WTC11 (cell line): ENCODE results near the gene OTOGL. TPM values are rescaled to one million over a fixed set of nuclear protein-coding genes. Genes with fewer than 3 reads are reported as not detected.

Experiments used
- ATAC-seq: fragments of 200-7000 bp; cut with Tn5 transposase; 2 replicates; pipeline ENCODE4 v1.10.0; 2021; ENCODE audit warnings: mild to moderate bottlenecking, moderate library complexity
- CTCF ChIA-PET: fragments of 300-600 bp; sonication (Branson Sonifier 250); formaldehyde crosslinking; loops from one replicate; lab custom pipeline; 2021; ENCODE audit warnings: antibody characterized with exemption; lab: Charles Lee
- POLR2A ChIA-PET: fragments of 350-600 bp; sonication (Branson Sonifier 250); formaldehyde crosslinking; loops from one replicate; lab custom pipeline; 2021; ENCODE audit warnings: antibody characterized with exemption; lab: Charles Lee
- DNase-seq: peaks from one replicate; pipeline ENCODE4 v3.0.0; 2021; ENCODE audit warnings: low spot score
- H3K27ac Mint-ChIP-seq: 2 replicates; pipeline ENCODE4 v1.8.0; 2021; ENCODE audit warnings: mixed read lengths
- H3K27me3 Mint-ChIP-seq: 2 replicates; pipeline ENCODE4 v1.8.0; 2021; ENCODE audit warnings: low read depth, mild to moderate bottlenecking, moderate library complexity, mixed read lengths
- H3K36me3 Mint-ChIP-seq: 2 replicates; pipeline ENCODE4 v1.8.0; 2021; ENCODE audit warnings: mixed read lengths
- H3K4me1 Mint-ChIP-seq: 2 replicates; pipeline ENCODE4 v1.8.0; 2022; ENCODE audit warnings: mixed read lengths
- H3K4me3 Mint-ChIP-seq: 2 replicates; pipeline ENCODE4 v1.8.0; 2021; ENCODE audit warnings: mild to moderate bottlenecking, moderate library complexity, mixed read lengths
- H3K9me3 Mint-ChIP-seq: 2 replicates; pipeline ENCODE4 v1.8.0; 2021; ENCODE audit warnings: mixed read lengths
- ESRRA ChIP-seq: sonication (generic); formaldehyde crosslinking; IDR thresholded peaks from 2 replicates; pipeline ENCODE4 v1.8.1; 2022; ENCODE audit warnings: mild to moderate bottlenecking, missing genetic modification reagents, borderline replicate concordance
- FOXP1 ChIP-seq: sonication (generic); formaldehyde crosslinking; IDR thresholded peaks from 2 replicates; pipeline ENCODE4 v1.8.0; 2022; ENCODE audit warnings: missing genetic modification reagents, mild to moderate bottlenecking, moderate library complexity, borderline replicate concordance
- GTF2I ChIP-seq: fragments of 250-450 bp; sonication (Bioruptor Pico); conservative IDR thresholded peaks from 2 replicates; pipeline ENCODE4 v1.4.0; 2021; ENCODE audit warnings: mild to moderate bottlenecking
- HMGA2 ChIP-seq: fragments of 250-450 bp; sonication (Bioruptor Pico); IDR thresholded peaks from 2 replicates; pipeline ENCODE4 v1.4.0; 2021; ENCODE audit warnings: mild to moderate bottlenecking, moderate library complexity
- IRF2 ChIP-seq: sonication (generic); formaldehyde crosslinking; IDR thresholded peaks from 2 replicates; pipeline ENCODE4 v1.8.0; 2022; ENCODE audit warnings: low read depth, missing genetic modification reagents, borderline replicate concordance
- MYBL2 ChIP-seq: sonication (generic); formaldehyde crosslinking; IDR thresholded peaks from 2 replicates; pipeline ENCODE4 v1.8.1; 2023; ENCODE audit warnings: mild to moderate bottlenecking, moderate library complexity, missing genetic modification reagents
- NFATC4 ChIP-seq: fragments of 250-450 bp; sonication (Bioruptor Pico); IDR thresholded peaks from 2 replicates; pipeline ENCODE4 v1.9.0; 2021; ENCODE audit warnings: mild to moderate bottlenecking
- NR2C2 ChIP-seq: sonication (generic); formaldehyde crosslinking; IDR thresholded peaks from 2 replicates; pipeline ENCODE4 v1.8.0; 2022; ENCODE audit warnings: mild to moderate bottlenecking, missing genetic modification reagents
- OVOL2 ChIP-seq: fragments of 250-450 bp; sonication (Bioruptor Pico); IDR thresholded peaks from 2 replicates; pipeline ENCODE4 v1.9.0; 2021; ENCODE audit warnings: mild to moderate bottlenecking, borderline replicate concordance
- PRRX2 ChIP-seq: fragments of 250-450 bp; sonication (Bioruptor Pico); IDR thresholded peaks from 2 replicates; pipeline ENCODE4 v1.8.0; 2021; ENCODE audit warnings: mild to moderate bottlenecking
- ZBTB21 ChIP-seq: sonication (generic); formaldehyde crosslinking; IDR thresholded peaks from 2 replicates; pipeline ENCODE4 v1.8.1; 2023; ENCODE audit warnings: mild to moderate bottlenecking, missing genetic modification reagents, borderline replicate concordance
- ZNF121 ChIP-seq: sonication (generic); formaldehyde crosslinking; IDR thresholded peaks from 2 replicates; pipeline ENCODE4 v1.8.0; 2023; ENCODE audit warnings: missing genetic modification reagents
- ZNF396 ChIP-seq: fragments of 250-450 bp; sonication (Bioruptor Pico); IDR thresholded peaks from 2 replicates; pipeline ENCODE4 v1.8.0; 2021; ENCODE audit warnings: mild to moderate bottlenecking, moderate library complexity, borderline replicate concordance
- total RNA-seq: library from RNA; stranded (reverse); gene quantifications from 3 replicates; pipeline ENCODE4 v1.2.3, GENCODE V29; 2021
- TF ChIP-seq, protein P1 (sequence below): fragments of 250-450 bp; sonication (Bioruptor Pico); IDR thresholded peaks from 2 replicates; pipeline ENCODE4 v1.9.0; 2021; ENCODE audit warnings: mild to moderate bottlenecking, borderline replicate concordance
- TF ChIP-seq, protein P2 (sequence below): fragments of 250-450 bp; sonication (Bioruptor Pico); IDR thresholded peaks from 2 replicates; pipeline ENCODE4 v2.1.2; 2022; ENCODE audit warnings: mild to moderate bottlenecking, moderate library complexity
- TF ChIP-seq, protein P3 (sequence below): sonication (generic); formaldehyde crosslinking; IDR thresholded peaks from 2 replicates; pipeline ENCODE4 v1.8.0; 2022; ENCODE audit warnings: mild to moderate bottlenecking, missing genetic modification reagents
- TF ChIP-seq, protein P4 (sequence below): sonication (generic); formaldehyde crosslinking; IDR thresholded peaks from 2 replicates; pipeline ENCODE4 v1.8.1; 2023; ENCODE audit warnings: mild to moderate bottlenecking, missing genetic modification reagents
- TF ChIP-seq, protein P5 (sequence below): fragments of 200-600 bp; IDR thresholded peaks from 2 replicates; pipeline ENCODE4 v1.8.0; 2022; ENCODE audit warnings: antibody characterized with exemption
- TF ChIP-seq, protein P6 (sequence below): fragments of 250-450 bp; sonication (Bioruptor Pico); IDR thresholded peaks from 2 replicates; pipeline ENCODE4 v1.9.0; 2021; ENCODE audit warnings: moderate library complexity, mild to moderate bottlenecking, inconsistent platforms, borderline replicate concordance
- TF ChIP-seq, protein P7 (sequence below): sonication (generic); formaldehyde crosslinking; IDR thresholded peaks from 2 replicates; pipeline ENCODE4 v1.8.1; 2023; ENCODE audit warnings: mild to moderate bottlenecking, missing genetic modification reagents, moderate library complexity

Gene OTOGL
- total RNA-seq, 1 experiment from 2014 or later, result 0.55 TPM

DNA sequence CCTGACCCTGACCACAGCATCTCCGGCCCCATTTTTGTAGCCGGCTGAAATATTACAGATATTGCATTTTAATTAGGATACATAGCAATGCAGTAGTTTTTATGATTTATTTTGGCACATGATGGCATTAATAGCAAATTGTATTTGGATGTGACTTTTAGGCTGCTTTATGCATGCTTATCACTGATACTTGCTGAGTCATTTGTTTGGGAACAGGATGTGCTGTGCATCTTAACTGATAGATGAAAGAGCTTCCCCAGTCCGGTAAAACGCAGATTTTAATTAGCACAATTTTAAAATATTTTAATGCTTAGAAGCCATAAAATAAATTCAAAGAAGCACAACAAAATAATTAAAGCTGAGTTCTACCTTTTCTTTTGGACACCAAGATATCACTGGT, 90.7 kb downstream of the OTOGL start (continued):
- TF ChIP-seq, protein P1, sequence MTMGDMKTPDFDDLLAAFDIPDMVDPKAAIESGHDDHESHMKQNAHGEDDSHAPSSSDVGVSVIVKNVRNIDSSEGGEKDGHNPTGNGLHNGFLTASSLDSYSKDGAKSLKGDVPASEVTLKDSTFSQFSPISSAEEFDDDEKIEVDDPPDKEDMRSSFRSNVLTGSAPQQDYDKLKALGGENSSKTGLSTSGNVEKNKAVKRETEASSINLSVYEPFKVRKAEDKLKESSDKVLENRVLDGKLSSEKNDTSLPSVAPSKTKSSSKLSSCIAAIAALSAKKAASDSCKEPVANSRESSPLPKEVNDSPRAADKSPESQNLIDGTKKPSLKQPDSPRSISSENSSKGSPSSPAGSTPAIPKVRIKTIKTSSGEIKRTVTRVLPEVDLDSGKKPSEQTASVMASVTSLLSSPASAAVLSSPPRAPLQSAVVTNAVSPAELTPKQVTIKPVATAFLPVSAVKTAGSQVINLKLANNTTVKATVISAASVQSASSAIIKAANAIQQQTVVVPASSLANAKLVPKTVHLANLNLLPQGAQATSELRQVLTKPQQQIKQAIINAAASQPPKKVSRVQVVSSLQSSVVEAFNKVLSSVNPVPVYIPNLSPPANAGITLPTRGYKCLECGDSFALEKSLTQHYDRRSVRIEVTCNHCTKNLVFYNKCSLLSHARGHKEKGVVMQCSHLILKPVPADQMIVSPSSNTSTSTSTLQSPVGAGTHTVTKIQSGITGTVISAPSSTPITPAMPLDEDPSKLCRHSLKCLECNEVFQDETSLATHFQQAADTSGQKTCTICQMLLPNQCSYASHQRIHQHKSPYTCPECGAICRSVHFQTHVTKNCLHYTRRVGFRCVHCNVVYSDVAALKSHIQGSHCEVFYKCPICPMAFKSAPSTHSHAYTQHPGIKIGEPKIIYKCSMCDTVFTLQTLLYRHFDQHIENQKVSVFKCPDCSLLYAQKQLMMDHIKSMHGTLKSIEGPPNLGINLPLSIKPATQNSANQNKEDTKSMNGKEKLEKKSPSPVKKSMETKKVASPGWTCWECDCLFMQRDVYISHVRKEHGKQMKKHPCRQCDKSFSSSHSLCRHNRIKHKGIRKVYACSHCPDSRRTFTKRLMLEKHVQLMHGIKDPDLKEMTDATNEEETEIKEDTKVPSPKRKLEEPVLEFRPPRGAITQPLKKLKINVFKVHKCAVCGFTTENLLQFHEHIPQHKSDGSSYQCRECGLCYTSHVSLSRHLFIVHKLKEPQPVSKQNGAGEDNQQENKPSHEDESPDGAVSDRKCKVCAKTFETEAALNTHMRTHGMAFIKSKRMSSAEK (CRISPR knock-in tag), result no peak
- TF ChIP-seq, protein P2, sequence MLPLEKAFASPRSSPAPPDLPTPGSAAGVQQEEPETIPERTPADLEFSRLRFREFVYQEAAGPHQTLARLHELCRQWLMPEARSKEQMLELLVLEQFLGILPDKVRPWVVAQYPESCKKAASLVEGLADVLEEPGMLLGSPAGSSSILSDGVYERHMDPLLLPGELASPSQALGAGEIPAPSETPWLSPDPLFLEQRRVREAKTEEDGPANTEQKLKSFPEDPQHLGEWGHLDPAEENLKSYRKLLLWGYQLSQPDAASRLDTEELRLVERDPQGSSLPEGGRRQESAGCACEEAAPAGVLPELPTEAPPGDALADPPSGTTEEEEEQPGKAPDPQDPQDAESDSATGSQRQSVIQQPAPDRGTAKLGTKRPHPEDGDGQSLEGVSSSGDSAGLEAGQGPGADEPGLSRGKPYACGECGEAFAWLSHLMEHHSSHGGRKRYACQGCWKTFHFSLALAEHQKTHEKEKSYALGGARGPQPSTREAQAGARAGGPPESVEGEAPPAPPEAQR (CRISPR knock-in tag), result no peak
- TF ChIP-seq PRRX2 (CRISPR knock-in tag), result no peak

DNA sequence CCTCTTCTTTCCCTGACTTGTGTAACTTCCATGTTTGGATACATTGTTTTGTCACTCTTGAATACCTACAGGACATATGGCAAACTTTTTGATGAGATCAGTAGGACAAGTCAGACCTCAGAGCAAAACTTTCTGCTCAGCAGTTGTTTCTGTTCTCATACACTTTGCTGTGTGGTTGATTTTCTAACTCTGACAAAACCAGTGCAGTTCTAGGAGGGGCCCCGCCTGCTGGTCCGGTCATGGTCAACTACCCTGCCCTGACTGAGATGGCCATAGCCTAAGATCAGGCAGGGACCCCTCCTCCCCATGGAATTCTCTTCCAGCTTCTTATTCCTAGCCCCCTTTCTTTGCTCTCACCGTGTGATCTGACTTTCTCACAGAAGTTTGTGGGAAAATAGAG, 92.8 kb downstream of the OTOGL start:
- no peaks in the 10 kb centered on the region for H3K27me3 Mint-ChIP-seq
- H3K4me1 Mint-ChIP-seq, result peaks cover 21% of the 10 kb centered on the region
- no peaks in the 10 kb centered on the region for H3K9me3 Mint-ChIP-seq
- H3K27ac Mint-ChIP-seq, result peak overlapping the region; percentile 78; the same call in 1 of the 2 replicates
- no peaks in the 10 kb centered on the region for H3K36me3 Mint-ChIP-seq
- TF ChIP-seq, protein P3, sequence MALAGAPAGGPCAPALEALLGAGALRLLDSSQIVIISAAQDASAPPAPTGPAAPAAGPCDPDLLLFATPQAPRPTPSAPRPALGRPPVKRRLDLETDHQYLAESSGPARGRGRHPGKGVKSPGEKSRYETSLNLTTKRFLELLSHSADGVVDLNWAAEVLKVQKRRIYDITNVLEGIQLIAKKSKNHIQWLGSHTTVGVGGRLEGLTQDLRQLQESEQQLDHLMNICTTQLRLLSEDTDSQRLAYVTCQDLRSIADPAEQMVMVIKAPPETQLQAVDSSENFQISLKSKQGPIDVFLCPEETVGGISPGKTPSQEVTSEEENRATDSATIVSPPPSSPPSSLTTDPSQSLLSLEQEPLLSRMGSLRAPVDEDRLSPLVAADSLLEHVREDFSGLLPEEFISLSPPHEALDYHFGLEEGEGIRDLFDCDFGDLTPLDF (CRISPR knock-in tag), result no peak
- TF ChIP-seq ZBTB21 (no peak), NR2C2 (CRISPR knock-in tag) (no peak), IRF2 (CRISPR knock-in tag) (no peak), ZNF121 (no peak), ESRRA (CRISPR knock-in tag) (no peak), FOXP1 (CRISPR knock-in tag) (no peak), ZNF396 (CRISPR knock-in tag) (no peak), HMGA2 (CRISPR knock-in tag) (no peak), NFATC4 (CRISPR knock-in tag) (no peak), MYBL2 (no peak), OVOL2 (no peak), PRRX2 (CRISPR knock-in tag) (no peak), GTF2I (CRISPR knock-in tag) (no peak)
- TF ChIP-seq, protein P4, sequence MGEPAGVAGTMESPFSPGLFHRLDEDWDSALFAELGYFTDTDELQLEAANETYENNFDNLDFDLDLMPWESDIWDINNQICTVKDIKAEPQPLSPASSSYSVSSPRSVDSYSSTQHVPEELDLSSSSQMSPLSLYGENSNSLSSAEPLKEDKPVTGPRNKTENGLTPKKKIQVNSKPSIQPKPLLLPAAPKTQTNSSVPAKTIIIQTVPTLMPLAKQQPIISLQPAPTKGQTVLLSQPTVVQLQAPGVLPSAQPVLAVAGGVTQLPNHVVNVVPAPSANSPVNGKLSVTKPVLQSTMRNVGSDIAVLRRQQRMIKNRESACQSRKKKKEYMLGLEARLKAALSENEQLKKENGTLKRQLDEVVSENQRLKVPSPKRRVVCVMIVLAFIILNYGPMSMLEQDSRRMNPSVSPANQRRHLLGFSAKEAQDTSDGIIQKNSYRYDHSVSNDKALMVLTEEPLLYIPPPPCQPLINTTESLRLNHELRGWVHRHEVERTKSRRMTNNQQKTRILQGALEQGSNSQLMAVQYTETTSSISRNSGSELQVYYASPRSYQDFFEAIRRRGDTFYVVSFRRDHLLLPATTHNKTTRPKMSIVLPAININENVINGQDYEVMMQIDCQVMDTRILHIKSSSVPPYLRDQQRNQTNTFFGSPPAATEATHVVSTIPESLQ (CRISPR knock-in tag), result no peak
- TF ChIP-seq, protein P5, sequence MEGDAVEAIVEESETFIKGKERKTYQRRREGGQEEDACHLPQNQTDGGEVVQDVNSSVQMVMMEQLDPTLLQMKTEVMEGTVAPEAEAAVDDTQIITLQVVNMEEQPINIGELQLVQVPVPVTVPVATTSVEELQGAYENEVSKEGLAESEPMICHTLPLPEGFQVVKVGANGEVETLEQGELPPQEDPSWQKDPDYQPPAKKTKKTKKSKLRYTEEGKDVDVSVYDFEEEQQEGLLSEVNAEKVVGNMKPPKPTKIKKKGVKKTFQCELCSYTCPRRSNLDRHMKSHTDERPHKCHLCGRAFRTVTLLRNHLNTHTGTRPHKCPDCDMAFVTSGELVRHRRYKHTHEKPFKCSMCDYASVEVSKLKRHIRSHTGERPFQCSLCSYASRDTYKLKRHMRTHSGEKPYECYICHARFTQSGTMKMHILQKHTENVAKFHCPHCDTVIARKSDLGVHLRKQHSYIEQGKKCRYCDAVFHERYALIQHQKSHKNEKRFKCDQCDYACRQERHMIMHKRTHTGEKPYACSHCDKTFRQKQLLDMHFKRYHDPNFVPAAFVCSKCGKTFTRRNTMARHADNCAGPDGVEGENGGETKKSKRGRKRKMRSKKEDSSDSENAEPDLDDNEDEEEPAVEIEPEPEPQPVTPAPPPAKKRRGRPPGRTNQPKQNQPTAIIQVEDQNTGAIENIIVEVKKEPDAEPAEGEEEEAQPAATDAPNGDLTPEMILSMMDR, result no peak
- TF ChIP-seq, protein P6, sequence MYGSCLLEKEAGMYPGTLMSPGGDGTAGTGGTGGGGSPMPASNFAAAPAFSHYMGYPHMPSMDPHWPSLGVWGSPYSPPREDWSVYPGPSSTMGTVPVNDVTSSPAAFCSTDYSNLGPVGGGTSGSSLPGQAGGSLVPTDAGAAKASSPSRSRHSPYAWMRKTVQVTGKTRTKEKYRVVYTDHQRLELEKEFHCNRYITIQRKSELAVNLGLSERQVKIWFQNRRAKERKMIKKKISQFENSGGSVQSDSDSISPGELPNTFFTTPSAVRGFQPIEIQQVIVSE (CRISPR knock-in tag), result no peak
- TF ChIP-seq, protein P7, sequence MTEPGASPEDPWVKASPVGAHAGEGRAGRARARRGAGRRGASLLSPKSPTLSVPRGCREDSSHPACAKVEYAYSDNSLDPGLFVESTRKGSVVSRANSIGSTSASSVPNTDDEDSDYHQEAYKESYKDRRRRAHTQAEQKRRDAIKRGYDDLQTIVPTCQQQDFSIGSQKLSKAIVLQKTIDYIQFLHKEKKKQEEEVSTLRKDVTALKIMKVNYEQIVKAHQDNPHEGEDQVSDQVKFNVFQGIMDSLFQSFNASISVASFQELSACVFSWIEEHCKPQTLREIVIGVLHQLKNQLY, result no peak
- TF ChIP-seq, protein P1 (CRISPR knock-in tag), result no peak
- ChIA-PET POLR2A (no interaction called here), CTCF (no interaction called here)
- peak; percentile 73 for ATAC-seq
- no peak overlapping the region for H3K4me3 Mint-ChIP-seq
- no peak for DNase-seq
